CD4-positive, alpha-beta T cell (primary cell): ENCODE results near the gene DIP2C. TPM values are rescaled to one million over a fixed set of nuclear protein-coding genes. Genes with fewer than 3 reads are reported as not detected.

Experiments
- ATAC-seq: fragments of 200-7000 bp; cut with Tn5 transposase; one replicate; pipeline ENCODE4 v1.10.0; 2022; ENCODE audit warnings: mild to moderate bottlenecking; ENCODE audit not compliant: poor library complexity
- CTCF ChIA-PET: fragments of 350-600 bp; sonication (Branson Sonifier 250); formaldehyde crosslinking; loops from one replicate; lab custom pipeline; 2021; ENCODE audit warnings: antibody characterized with exemption, inconsistent platforms; lab: Charles Lee
- POLR2A ChIA-PET: fragments of 350-600 bp; sonication (Branson Sonifier 250); formaldehyde crosslinking; loops from one replicate; lab custom pipeline; 2021; ENCODE audit warnings: antibody characterized with exemption, inconsistent platforms; lab: Charles Lee
- DNase-seq, 14 experiments: peaks; one replicate each; pipeline ENCODE4 v3.0.0-alpha.2; 2013 to 2020; ENCODE audit warnings: mixed read lengths in 2 of 14
- H3K27ac ChIP-seq, 2 donors: one replicate each; pipeline versions ENCODE4 v1.5.1 to v1.7.0; 2013; ENCODE audit warnings: low read length in 2 of 2, low read depth in 1 of 2, mild to moderate bottlenecking in 1 of 2
- H3K27me3 ChIP-seq, 2 experiments: 1 replicate in 1 of 2; 2 replicates in 1 of 2; pipeline versions ENCODE4 v1.6.1 to v1.7.0; 2013; ENCODE audit warnings: low read length in 2 of 2, control low read depth in 1 of 2, mild to moderate bottlenecking in 1 of 2, moderate library complexity in 1 of 2; ENCODE audit not compliant: insufficient read depth in 2 of 2, control insufficient read depth in 1 of 2
- H3K36me3 ChIP-seq: one replicate; pipeline ENCODE4 v1.6.1; 2013; ENCODE audit warnings: low read length, control low read depth; ENCODE audit not compliant: insufficient read depth
- H3K4me1 ChIP-seq: one replicate; pipeline ENCODE4 v1.6.1; 2013; ENCODE audit warnings: low read length, control low read depth; ENCODE audit not compliant: insufficient read depth
- H3K4me3 ChIP-seq: one replicate; pipeline ENCODE4 v1.5.1; 2013; ENCODE audit warnings: mild to moderate bottlenecking, low read length, moderate library complexity
- H3K9me3 ChIP-seq, 2 experiments: 1 replicate in 1 of 2; 2 replicates in 1 of 2; pipeline versions ENCODE4 v1.6.1 to v1.7.0; 2013; ENCODE audit warnings: low read length in 2 of 2, mild to moderate bottlenecking in 2 of 2, control low read depth in 1 of 2, moderate library complexity in 1 of 2; ENCODE audit not compliant: control insufficient read depth in 1 of 2, insufficient read depth in 1 of 2
- H3K27ac Mint-ChIP-seq: one replicate; pipeline ENCODE4 v1.8.0; 2020; ENCODE audit warnings: mixed read lengths
- H3K27me3 Mint-ChIP-seq: one replicate; pipeline ENCODE4 v1.8.0; 2021; ENCODE audit warnings: mixed read lengths
- H3K36me3 Mint-ChIP-seq: one replicate; pipeline ENCODE4 v1.8.0; 2021; ENCODE audit warnings: low read depth, mixed read lengths
- H3K4me1 Mint-ChIP-seq: one replicate; pipeline ENCODE4 v1.8.0; 2021; ENCODE audit warnings: low read depth, mixed read lengths
- H3K4me3 Mint-ChIP-seq: one replicate; pipeline ENCODE4 v1.8.0; 2020; ENCODE audit warnings: mild to moderate bottlenecking, mixed read lengths
- H3K9me3 Mint-ChIP-seq: one replicate; pipeline ENCODE4 v1.8.0; 2020; ENCODE audit warnings: mixed read lengths
- CTCF ChIP-seq: fragments of 200-600 bp; IDR thresholded peaks from one replicate; pipeline ENCODE4 v1.8.0; 2022; ENCODE audit warnings: antibody characterized with exemption, mild to moderate bottlenecking
- intact Hi-C, 2 experiments: fragments of 100-400 bp; cut with DNase I in 1 of 2; cut with micrococcal nuclease in 1 of 2; formaldehyde crosslinking; loops; one replicate each; pipeline versions ENCODE4 v1.15.1 to v1.9.0; 2023 to 2025; cut with DNase I, micrococcal nuclease
- total RNA-seq, 174 experiments: library from RNA in 2 of 174; stranded (reverse) in 2 of 174; gene quantifications; one replicate each; pipeline ENCODE4 v1.2.3 and lab custom pipeline; 2021 to 2026

Gene DIP2C
- total RNA-seq, 2 experiments from 2014 or later: 4.1 TPM

- no peak for DNase-seq
- no peak for ATAC-seq
- Histone ChIP-seq H3K27ac (no peak overlapping the region), H3K4me3 (no peak overlapping the region), H3K9me3 (peaks cover 0 to 10% of the 10 kb centered on the region in 2 experiments), H3K4me1 (no peaks in the 10 kb centered on the region), H3K27me3 (peaks cover 0 to 2% of the 10 kb centered on the region in 2 experiments), H3K36me3 (no peaks in the 10 kb centered on the region)
- Mint-ChIP-seq H3K4me1 (no peaks in the 10 kb centered on the region), H3K36me3 (no peaks in the 10 kb centered on the region), H3K4me3 (no peak overlapping the region), H3K27ac (no peak overlapping the region), H3K9me3 (peaks cover 3% of the 10 kb centered on the region), H3K27me3 (peaks cover 33% of the 10 kb centered on the region)
- no peak for TF ChIP-seq CTCF
- CTCF ChIA-PET: no interaction called here
- POLR2A ChIA-PET: no interaction called here
- intact Hi-C loops: no loop called here
Measured at GRCh38 chr10:575402-576129, 113.9 kb downstream of the DIP2C start.

DNA sequence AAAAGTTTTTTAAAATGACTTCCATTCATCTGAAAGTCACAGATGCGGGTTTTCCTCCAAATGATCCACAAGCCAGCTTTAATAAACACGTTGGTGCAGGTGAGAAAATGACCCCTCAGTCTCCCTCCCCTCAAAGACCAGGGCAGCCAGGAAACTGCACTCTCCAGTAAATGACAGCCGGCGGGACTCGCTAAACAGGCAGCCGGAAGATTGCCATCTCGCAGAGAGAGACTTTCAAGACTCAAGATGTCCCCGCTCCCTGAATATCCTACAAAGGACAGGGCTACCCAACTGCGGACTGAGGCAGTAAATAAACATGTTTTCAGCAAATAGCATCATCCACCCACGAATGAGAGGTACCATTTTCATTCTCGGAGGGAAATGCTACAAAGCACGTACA lies 116.8 kb downstream of the DIP2C start:
- TF ChIP-seq CTCF: no peak
- intact Hi-C loops: no loop called here
- no peak for ATAC-seq
- POLR2A ChIA-PET: no interaction called here
- Mint-ChIP-seq H3K36me3 (no peaks in the 10 kb centered on the region), H3K9me3 (no peaks in the 10 kb centered on the region), H3K27me3 (peaks cover 35% of the 10 kb centered on the region), H3K4me3 (no peak overlapping the region), H3K4me1 (no peaks in the 10 kb centered on the region), H3K27ac (no peak overlapping the region)
- Histone ChIP-seq H3K9me3 (peaks cover 0 to 24% of the 10 kb centered on the region in 2 experiments), H3K36me3 (no peaks in the 10 kb centered on the region), H3K27me3 (peaks cover 0 to 5% of the 10 kb centered on the region in 2 experiments), H3K4me3 (no peak overlapping the region), H3K4me1 (no peaks in the 10 kb centered on the region), H3K27ac (no peak overlapping the region)
- CTCF ChIA-PET: no interaction called here
- no peak for DNase-seq

DNA sequence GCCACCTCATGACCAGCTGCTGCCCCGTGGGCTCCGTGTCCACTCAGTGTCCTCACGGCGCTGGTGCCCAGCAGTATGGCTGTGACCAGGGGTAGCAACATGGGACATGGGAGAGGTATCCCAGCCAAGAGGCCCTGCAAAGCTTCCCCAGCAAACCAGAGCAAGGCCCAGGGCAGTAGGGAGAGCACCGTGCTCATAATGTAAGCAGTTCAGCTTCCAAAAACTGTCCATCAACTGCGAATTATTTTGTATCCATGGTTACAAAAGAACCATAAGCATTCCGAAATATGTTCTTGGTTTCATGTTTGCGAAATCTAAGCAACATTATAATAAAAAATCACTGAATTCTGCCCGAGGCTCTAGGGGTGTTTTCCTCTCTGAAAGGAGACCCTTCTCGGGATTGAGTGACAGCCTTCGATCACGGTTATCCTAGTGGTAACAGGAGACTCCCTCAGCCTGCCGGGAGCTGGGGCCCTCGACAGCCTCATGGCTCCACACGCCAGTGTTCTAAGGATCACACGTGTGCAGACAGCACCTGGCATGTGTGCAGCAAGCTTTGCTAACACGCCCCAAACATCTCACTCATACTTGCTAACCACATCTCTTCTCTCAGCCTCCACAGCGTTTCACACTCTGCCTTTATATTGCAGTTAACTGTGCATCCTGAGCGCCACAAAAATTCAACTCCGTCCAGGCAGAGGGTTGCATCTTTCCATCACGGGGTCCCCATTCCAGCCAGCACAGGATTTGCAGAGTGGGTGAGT lies 117.6 kb downstream of the DIP2C start:
- Mint-ChIP-seq H3K4me3 (no peak overlapping the region), H3K4me1 (no peaks in the 10 kb centered on the region), H3K27me3 (peaks cover 35% of the 10 kb centered on the region), H3K27ac (no peak overlapping the region), H3K36me3 (no peaks in the 10 kb centered on the region), H3K9me3 (no peaks in the 10 kb centered on the region)
- TF ChIP-seq CTCF: no peak
- no peaks in the 10 kb centered on the region for H3K4me1 ChIP-seq
- H3K9me3 ChIP-seq: peaks cover 0 to 24% of the 10 kb centered on the region in 2 experiments
- no peak overlapping the region for H3K27ac ChIP-seq
- no peak overlapping the region for H3K4me3 ChIP-seq
- POLR2A ChIA-PET: no interaction called here
- no peaks in the 10 kb centered on the region for H3K36me3 ChIP-seq
- ATAC-seq (no peak), DNase-seq (no peak)
- peaks cover 0 to 5% of the 10 kb centered on the region in 2 experiments for H3K27me3 ChIP-seq
- intact Hi-C loops: no loop called here
- CTCF ChIA-PET: no interaction called here
